ENCODE data around the gene COQ2. TPM values are rescaled to one million over a fixed set of nuclear protein-coding genes. Genes with fewer than 3 reads are reported as not detected.
"Not testable (repeated sequence)": the region's sequence is repeated elsewhere in the genome, so short reads cannot be mapped to it uniquely, and the experiment has no call there.

The COQ2 gene
- total RNA-seq, 2 donors from 2014 or later = 15.7 to 17.2 TPM

DNA sequence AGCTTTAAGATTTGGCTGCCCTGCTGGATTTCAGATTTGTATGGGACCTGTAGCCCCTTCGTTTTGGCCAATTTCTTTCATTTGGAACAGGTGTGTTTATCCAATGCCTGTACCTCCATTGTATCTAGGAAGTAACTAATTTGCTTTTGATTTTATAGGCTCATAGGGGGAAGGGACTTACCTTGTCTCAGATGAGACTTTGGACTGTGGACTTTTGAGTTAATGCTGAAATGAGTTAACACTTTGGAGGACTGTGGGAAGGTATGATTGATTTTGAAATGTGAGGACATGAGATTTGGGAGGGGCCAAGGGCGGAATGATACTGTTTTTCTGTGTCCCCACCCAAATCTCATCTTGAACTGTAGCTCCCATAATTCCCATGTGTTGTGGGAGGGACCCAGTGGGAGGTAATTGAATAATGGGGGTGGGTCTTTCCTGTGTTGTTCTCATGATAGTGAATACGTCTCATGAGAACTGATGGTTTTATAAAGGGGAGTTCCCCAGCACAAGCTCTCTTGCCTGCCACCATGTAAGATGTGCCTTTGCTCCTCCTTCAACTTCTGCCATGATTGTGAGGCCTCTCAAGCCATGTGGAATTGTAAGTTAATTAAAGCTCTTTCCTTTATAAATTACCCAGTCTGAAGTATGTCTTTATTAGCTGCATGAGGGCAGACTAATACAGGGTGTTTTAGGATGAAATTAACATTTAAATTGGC is 5.6 kb upstream of the COQ2 start:
- intact Hi-C loops (cut with DNase I); ATAC-seq; DNase-seq: not testable (repeated sequence)

DNA sequence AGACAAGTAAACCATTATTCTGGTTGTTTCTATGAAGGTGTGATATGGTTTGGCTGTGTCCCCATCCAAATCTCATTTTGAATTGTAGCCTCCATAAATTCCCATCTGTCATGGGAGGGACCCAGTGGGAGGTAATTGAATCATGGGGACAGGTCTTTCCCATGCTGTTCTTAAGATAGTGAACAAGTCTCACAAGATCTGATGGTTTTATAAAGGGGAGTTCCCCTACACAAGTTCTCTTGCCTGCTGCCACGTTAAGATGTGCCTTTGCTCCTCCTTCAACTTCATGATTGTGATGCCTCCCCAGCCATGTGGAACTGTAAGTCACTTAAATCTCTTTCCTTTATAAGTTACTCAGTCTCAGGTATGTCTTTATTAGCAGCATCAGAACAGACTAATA is 3.8 kb upstream of the COQ2 start:
- ATAC-seq; DNase-seq; intact Hi-C loops (cut with DNase I): not testable (repeated sequence)

- intact Hi-C loops (cut with DNase I) = no loop called here
- DNase-seq = no peak
- peak; percentile 13 to 46 for ATAC-seq
Observed at GRCh38 chr4:83285055-83285407, 433 bp upstream of the COQ2 start.

DNA sequence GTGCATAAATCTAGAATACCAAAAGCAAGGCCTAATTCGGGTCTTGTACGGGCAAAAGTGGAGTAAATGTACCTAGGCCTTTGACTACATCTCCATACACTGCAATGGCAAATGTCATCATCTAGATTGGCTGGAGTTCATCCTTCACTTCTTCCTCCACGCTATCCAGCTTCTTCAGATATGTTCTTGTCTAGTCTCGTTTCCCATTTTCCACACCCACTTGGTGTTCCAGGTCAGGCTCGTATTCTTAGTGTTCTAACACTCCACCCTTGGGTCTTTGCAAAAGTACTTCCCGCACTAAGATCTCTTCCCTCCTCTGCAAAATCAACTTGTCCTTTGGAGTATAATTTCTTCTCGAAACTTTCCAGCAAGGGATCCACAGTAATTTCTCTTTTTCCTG is 1.4 kb downstream of the COQ2 start:
- intact Hi-C loops (cut with DNase I) = no loop called here
- DNase-seq = no peak
- no peak for ATAC-seq

- intact Hi-C loops (cut with DNase I) = no loop called here
- no peak for DNase-seq
- ATAC-seq = no peak
Observed at GRCh38 chr4:83282049-83282535, 2.5 kb downstream of the COQ2 start.

DNA sequence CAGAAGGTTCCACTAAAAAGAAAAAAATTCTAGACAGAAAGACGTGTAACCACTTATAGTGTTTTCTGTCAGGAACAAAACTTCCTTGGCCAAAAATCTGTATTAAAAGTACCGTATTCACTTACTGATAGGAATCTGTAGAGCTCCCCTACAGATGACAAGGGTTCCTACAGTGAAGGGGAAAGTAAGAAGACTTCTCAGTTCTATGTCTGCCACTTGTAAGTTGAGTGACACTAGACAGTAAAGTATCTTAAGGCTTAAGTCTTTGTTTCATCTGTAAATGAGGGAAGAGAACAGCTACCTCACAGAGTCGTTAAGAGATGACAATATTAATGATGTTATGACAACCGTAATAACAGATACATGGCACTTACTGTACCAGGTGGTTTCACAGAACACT is 3.3 kb downstream of the COQ2 start:
- intact Hi-C loops (cut with DNase I) = no loop called here
- DNase-seq (no peak), ATAC-seq (no peak)

DNA sequence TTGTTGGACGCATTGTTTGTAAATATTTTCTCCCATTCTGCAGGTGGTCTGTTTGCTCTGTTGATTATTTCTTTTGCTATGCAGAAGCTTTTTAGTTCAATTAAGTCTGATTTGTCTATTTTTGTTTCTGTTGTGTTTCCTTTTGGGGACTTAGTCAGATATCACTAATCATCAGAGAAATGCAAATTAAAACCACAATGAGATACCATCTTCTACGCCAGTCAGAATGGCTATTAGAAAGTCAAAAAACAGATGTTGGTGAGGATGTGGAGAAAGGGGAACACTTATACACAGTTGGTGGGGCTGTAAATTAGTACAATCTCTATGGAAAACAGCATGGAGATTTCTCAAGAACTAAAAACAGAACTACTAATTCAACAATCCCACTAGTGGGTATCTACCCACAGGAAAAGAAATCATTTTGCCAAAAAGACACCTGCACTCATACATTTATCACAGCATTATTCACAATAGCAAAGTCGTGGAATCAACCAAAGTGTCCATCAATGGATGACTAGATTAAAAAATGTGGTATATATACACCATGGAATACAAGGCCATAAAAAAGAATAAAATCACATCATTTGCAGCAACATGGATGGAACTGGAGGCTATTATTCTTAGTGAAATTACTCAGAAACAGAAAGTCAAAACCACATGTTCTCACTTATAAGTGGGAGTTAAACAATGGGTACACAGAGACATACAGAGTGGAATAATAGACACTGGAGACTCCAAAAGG is 8.1 kb downstream of the COQ2 start:
- DNase-seq (no peak), ATAC-seq (no peak)
- intact Hi-C loops (cut with DNase I) = no loop called here

GRCh38 chr4:83273926-83274325 is 10.7 kb downstream of the COQ2 start:
- DNase-seq; intact Hi-C loops (cut with DNase I); ATAC-seq: not testable (repeated sequence)

DNA sequence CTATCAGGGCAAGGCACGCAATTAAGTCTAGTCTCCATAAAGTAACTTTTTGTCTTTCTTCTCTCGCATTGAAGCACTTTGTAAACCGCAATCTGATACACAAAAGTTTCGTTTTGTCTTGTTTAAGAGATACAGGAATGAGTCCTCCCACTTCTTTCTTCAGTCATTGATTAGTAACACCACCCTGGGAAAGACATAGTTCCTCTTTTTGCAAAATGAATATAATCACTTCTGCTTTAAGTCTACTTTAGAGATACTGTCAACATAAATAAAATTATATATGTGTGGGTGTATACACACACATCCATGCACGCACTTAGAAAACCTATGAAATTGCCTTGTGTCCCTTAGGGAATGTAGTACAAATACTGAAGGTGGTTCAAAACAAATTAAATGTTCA is 11.7 kb downstream of the COQ2 start:
- intact Hi-C loops (cut with DNase I) = no loop called here
- DNase-seq = no peak
- no peak for ATAC-seq

GRCh38 chr4:83269256-83269655 is 15.3 kb downstream of the COQ2 start:
- intact Hi-C loops (cut with DNase I) = no loop called here
- DNase-seq = no peak
- ATAC-seq = no peak

- no peak for ATAC-seq
- intact Hi-C loops (cut with DNase I) = no loop called here
Observed at GRCh38 chr4:83268491-83268890, 16.1 kb downstream of the COQ2 start.

DNA sequence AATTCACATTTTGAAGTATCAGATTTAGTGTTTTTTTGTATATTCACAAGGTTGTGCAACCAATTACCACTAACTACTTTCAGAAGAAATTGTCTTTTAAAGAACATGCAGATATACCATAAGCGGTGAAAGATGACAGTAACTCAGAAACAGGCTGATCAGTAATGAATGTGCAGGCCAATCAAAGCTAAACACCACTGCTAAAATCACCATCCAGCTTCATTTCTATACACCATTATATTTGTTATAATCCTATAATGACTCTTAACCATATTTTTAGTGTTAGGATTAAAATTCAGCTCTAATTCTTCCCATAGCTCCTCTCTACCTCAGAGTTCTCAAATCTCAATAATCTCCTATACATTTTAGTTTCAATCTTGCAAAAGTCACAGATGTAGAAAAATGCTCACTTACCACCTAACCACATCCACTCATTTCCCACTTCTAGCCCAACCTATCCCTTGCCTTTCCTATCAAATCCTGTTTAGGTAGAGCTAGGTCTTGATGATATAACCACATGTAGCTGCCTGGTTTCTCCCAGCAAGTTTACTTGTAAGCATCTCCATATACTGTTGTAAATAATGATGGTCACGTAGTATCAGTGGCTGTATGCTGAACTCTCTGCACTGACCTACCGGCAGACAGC is 16.6 kb downstream of the COQ2 start:
- ATAC-seq (no peak), DNase-seq (no peak)
- intact Hi-C loops (cut with DNase I) = no loop called here

More at GRCh38 chr4:83268491-83268890, 16.1 kb downstream of the COQ2 start:
- DNase-seq = no peak

DNA sequence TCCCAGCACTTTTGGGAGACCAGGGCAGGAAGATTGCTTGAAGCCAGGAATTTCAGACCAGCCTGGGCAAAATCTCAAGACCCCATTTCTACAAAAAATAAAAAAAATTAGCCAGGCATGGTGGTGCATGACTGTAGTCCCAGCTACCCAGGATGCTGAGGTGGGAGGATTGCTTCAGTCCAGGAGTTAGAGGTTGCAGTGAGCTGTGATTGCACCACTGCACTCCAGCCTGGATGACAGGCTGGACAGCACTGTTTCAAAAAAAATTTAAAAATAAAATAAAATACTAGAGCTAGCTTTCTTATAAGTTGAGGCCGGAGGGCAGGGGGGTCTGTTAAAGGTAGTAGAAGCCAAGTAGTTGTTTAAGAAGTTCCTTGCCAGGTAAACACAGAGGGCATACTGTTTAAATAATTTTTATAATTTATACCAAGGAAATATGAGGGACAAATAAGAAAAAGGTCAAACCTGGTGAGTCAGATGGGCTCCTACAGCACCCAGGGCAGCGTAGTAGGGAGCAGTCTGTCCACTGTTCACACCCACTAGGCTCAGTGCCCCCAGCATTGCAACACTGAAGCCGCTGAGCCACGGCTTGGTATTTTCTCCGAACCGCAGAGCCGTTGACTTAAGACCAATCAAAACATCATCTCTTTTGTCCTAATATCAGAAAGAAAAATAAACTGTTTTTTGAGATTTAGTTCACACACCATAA is 17.3 kb downstream of the COQ2 start:
- intact Hi-C loops (cut with DNase I) = no loop called here
- DNase-seq (no peak), ATAC-seq (peak; percentile 41 to 42)

DNA sequence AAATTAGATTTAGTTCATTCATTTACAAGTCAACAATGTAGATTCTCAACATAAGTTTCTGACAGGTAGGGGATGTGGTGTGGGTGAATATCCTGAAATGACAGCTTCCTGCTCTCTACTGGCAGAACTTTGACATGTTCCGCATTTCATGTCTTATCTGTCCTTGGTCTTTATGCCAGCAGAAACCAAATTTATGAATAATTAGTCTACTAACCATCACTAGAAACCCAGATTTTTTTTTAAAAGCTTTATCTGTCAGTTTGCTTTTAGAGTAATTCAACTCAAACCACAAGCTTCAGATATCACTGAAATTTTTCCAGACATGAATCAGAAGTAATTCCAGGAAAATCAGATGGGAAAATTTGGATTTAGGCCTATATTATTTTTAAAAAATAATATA is 17.9 kb downstream of the COQ2 start:
- intact Hi-C loops (cut with DNase I) = no loop called here
- DNase-seq (no peak), ATAC-seq (no peak)

DNA sequence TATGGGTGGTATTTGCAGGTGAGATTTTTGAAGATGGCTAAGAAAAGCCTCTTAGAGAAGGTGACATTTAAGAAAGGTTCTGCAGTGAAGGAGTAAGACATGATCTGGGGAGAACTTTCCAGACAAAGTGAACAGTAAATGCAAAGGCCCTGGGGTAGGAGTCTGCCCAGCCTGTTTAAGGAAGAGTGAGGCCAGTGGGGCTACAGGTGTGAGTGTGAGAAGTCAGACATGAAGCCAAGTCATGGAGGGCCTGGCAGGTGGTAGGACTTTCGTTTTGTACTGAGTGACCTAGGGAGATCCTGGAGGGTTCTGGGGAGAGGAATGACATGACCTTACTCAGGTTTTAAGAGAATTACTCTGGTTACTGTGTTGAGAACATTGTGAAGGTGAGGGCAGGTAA is 21.5 kb downstream of the COQ2 start:
- intact Hi-C loops (cut with DNase I) = loop anchor here in 1 of 2 donors (5.0 kb wide), 1 partner anchor 801 kb away; no protein-coding TSS in a partner anchor
- ATAC-seq = no peak

GRCh38 chr4:83262682-83263081 is 21.9 kb downstream of the COQ2 start:
- intact Hi-C loops (cut with DNase I) = loop anchor here in 1 of 2 donors (5.0 kb wide), 1 partner anchor 800 kb away; no protein-coding TSS in a partner anchor
- ATAC-seq = no peak

More for the DNA sequence above, 21.5 kb downstream of the COQ2 start:
- DNase-seq = no peak

GRCh38 chr4:83261307-83261706 is 23.3 kb downstream of the COQ2 start:
- no peak for ATAC-seq
- no peak for DNase-seq
- intact Hi-C loops (cut with DNase I) = loop anchor here in 1 of 2 donors (5.0 kb wide), 1 partner anchor 799 kb away; no protein-coding TSS in a partner anchor

More at GRCh38 chr4:83262682-83263081, 21.9 kb downstream of the COQ2 start:
- no peak for DNase-seq

DNA sequence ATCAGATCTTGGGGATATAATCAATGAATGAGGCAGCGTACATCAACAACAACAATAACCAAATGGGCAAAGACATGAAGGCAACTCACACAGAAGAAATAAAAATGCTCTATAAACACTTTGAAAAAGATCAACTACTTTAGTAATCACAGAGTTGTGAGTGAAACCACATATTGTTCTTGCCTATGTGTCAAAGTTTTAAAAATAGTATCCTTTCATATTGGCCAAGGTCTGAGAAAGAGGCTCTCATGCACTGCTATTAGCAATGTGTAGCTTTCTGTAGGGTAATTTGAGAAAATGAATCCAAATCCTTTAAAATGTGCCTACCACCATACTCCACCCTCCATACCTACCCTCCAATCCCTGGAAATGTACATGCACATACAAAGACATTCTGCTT is 25.0 kb downstream of the COQ2 start:
- ATAC-seq (no peak), DNase-seq (no peak)
- intact Hi-C loops (cut with DNase I) = loop anchor here in 1 of 2 donors (10.0 kb wide), 1 partner anchor 185 kb away; no protein-coding TSS in a partner anchor

DNA sequence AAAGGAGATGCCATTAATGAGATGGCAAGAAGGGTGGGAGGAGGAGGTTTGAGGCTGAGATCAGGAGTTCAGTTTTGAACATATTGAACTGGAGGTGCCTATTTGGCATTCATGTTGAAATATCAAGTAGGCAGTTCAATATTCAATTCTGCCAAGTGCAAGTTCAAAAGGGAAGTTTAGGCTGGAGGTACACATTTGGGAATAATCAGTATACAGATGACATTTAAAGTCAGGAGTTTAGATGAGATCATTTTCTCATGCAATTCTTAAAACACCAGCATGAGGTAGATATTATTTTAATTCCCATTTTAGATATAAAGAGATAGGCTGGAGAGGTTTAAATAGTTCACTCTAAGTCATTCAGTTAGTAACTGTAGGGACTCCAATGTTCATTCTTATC is 26.1 kb downstream of the COQ2 start:
- DNase-seq (no peak), ATAC-seq (no peak)
- intact Hi-C loops (cut with DNase I) = loop anchor here in 1 of 2 donors (10.0 kb wide), 1 partner anchor 184 kb away; no protein-coding TSS in a partner anchor
